Astrocyte (in vitro differentiated cells and primary cell): ENCODE results near the gene ANO7. TPM values are rescaled to one million over a fixed set of nuclear protein-coding genes. Genes with fewer than 3 reads are reported as not detected.
A peak's percentile ranks its signal among the peaks of the same experiment; 100 is the strongest.

ENCODE experiments used
- DNase-seq: peaks from one replicate; pipeline ENCODE4 v3.0.0-alpha.2; 2010; ENCODE audit warnings: low read depth
- FAIRE-seq: peaks from 2 replicates; lab custom pipeline; 2011; peaks lifted over from hg19 to GRCh38; lab: Jason Lieb, UNC
- H2AFZ ChIP-seq: 2 replicates; pipeline ENCODE4 v1.6.0; 2012; ENCODE audit warnings: low read depth, low read length, inconsistent platforms
- H3K27ac ChIP-seq: 2 replicates; pipeline ENCODE4 v1.5.1; 2011; ENCODE audit warnings: low read depth, low read length, inconsistent platforms
- H3K27me3 ChIP-seq: 2 replicates; pipeline ENCODE4 v1.6.0; 2011; ENCODE audit warnings: low read length, inconsistent platforms; ENCODE audit not compliant: insufficient read depth
- H3K36me3 ChIP-seq: 2 replicates; pipeline ENCODE4 v1.5.1; 2011; ENCODE audit warnings: low read length, inconsistent platforms; ENCODE audit not compliant: insufficient read depth
- H3K4me1 ChIP-seq: 2 replicates; pipeline ENCODE4 v1.5.1; 2011; ENCODE audit warnings: low read length, inconsistent platforms; ENCODE audit not compliant: insufficient read depth
- H3K4me2 ChIP-seq: 2 replicates; pipeline ENCODE4 v1.6.0; 2012; ENCODE audit warnings: low read length, inconsistent platforms
- H3K4me3 ChIP-seq: 2 replicates; pipeline ENCODE4 v1.5.1; 2011; ENCODE audit warnings: low read depth, mild to moderate bottlenecking, low read length, inconsistent platforms; ENCODE audit not compliant: insufficient read depth
- H3K79me2 ChIP-seq: 2 replicates; pipeline ENCODE4 v1.6.0; 2012; ENCODE audit warnings: mild to moderate bottlenecking, low read length, inconsistent platforms; ENCODE audit not compliant: insufficient read depth
- H3K9ac ChIP-seq: 2 replicates; pipeline ENCODE4 v1.6.0; 2012; ENCODE audit warnings: mild to moderate bottlenecking, low read length, inconsistent platforms
- H3K9me3 ChIP-seq: 2 replicates; pipeline ENCODE4 v1.5.1; 2012; ENCODE audit warnings: low read depth, mild to moderate bottlenecking, low read length, inconsistent platforms; ENCODE audit not compliant: insufficient read depth
- H4K20me1 ChIP-seq: 2 replicates; pipeline ENCODE4 v1.6.0; 2012; ENCODE audit warnings: low read length, inconsistent platforms; ENCODE audit not compliant: insufficient read depth
- H3K27ac Mint-ChIP-seq: one replicate; pipeline ENCODE4 v1.8.0; 2021; ENCODE audit warnings: mild to moderate bottlenecking, mixed read lengths; ENCODE audit not compliant: unreplicated experiment
- H3K27me3 Mint-ChIP-seq: one replicate; pipeline ENCODE4 v1.8.0; 2021; ENCODE audit warnings: low read depth, mixed read lengths; ENCODE audit not compliant: unreplicated experiment
- H3K36me3 Mint-ChIP-seq: one replicate; pipeline ENCODE4 v1.8.0; 2021; ENCODE audit warnings: low read depth, mixed read lengths; ENCODE audit not compliant: unreplicated experiment
- H3K4me1 Mint-ChIP-seq: one replicate; pipeline ENCODE4 v1.8.0; 2021; ENCODE audit warnings: low read depth, mixed read lengths; ENCODE audit not compliant: unreplicated experiment
- H3K4me3 Mint-ChIP-seq: one replicate; pipeline ENCODE4 v1.8.0; 2021; ENCODE audit warnings: mild to moderate bottlenecking, moderate library complexity, mixed read lengths; ENCODE audit not compliant: unreplicated experiment
- H3K9me3 Mint-ChIP-seq: one replicate; pipeline ENCODE4 v1.8.0; 2021; ENCODE audit warnings: mild to moderate bottlenecking, mixed read lengths; ENCODE audit not compliant: unreplicated experiment
- CTCF ChIP-seq: IDR thresholded peaks from 2 replicates; pipeline ENCODE4 v1.5.1; 2011; ENCODE audit warnings: low read depth, mild to moderate bottlenecking, inconsistent platforms, low read length, moderate library complexity; ENCODE audit not compliant: insufficient read depth
- EZH2 ChIP-seq: IDR thresholded peaks from 2 replicates; pipeline ENCODE4 v1.6.1; 2012; ENCODE audit warnings: mild to moderate bottlenecking, low read length, inconsistent platforms; ENCODE audit not compliant: insufficient read depth
- total RNA-seq: library from RNA; stranded (reverse); gene quantifications from 2 replicates; pipeline ENCODE4 v1.2.1, GENCODE V29; 2021

ANO7 gene
- total RNA-seq, 1 donor from 2014 or later, result 7.1 TPM

- Histone ChIP-seq H4K20me1 (peaks cover 66% of the 10 kb centered on the region), H3K4me1 (peaks cover 17% of the 10 kb centered on the region), H3K79me2 (no peaks in the 10 kb centered on the region), H3K9me3 (no peaks in the 10 kb centered on the region), H3K4me2 (peak overlapping the region; percentile 45), H3K27ac (no peak overlapping the region), H3K36me3 (peaks cover 38% of the 10 kb centered on the region), H3K27me3 (no peaks in the 10 kb centered on the region), H3K9ac (peak overlapping the region; percentile 21), H3K4me3 (no peak overlapping the region), H2AFZ (no peak overlapping the region)
- peaks cover 16% of the 10 kb centered on the region for H3K36me3 Mint-ChIP-seq
- peak overlapping the region; percentile 85 for H3K27ac Mint-ChIP-seq
- H3K4me3 Mint-ChIP-seq, result no peak overlapping the region
- TF ChIP-seq CTCF (no peak), EZH2 (no peak)
- H3K27me3 Mint-ChIP-seq, result no peaks in the 10 kb centered on the region
- DNase-seq (peak; percentile 36), FAIRE-seq (no peak)
- no peaks in the 10 kb centered on the region for H3K9me3 Mint-ChIP-seq
- H3K4me1 Mint-ChIP-seq, result peaks cover 17% of the 10 kb centered on the region
Measured at GRCh38 chr2:241224018-241224850, 35.8 kb downstream of the ANO7 start.

GRCh38 chr2:241224851-241225438 lies 36.5 kb downstream of the ANO7 start:
- Histone ChIP-seq H3K4me3 (no peak overlapping the region), H4K20me1 (peaks cover 71% of the 10 kb centered on the region), H3K36me3 (peaks cover 41% of the 10 kb centered on the region), H3K27ac (no peak overlapping the region), H3K4me2 (peak overlapping the region; percentile 45), H3K79me2 (no peaks in the 10 kb centered on the region), H3K27me3 (no peaks in the 10 kb centered on the region), H3K9me3 (no peaks in the 10 kb centered on the region), H3K4me1 (peaks cover 17% of the 10 kb centered on the region), H2AFZ (no peak overlapping the region), H3K9ac (peak overlapping the region; percentile 21)
- H3K27ac Mint-ChIP-seq, result peak overlapping the region; percentile 85
- peaks cover 16% of the 10 kb centered on the region for H3K4me1 Mint-ChIP-seq
- H3K4me3 Mint-ChIP-seq, result no peak overlapping the region
- TF ChIP-seq CTCF (no peak), EZH2 (no peak)
- H3K36me3 Mint-ChIP-seq, result peaks cover 18% of the 10 kb centered on the region
- FAIRE-seq (no peak), DNase-seq (no peak)
- H3K27me3 Mint-ChIP-seq, result no peaks in the 10 kb centered on the region
- no peaks in the 10 kb centered on the region for H3K9me3 Mint-ChIP-seq
